NCI-H2107 treated with DMSO at 0.1 percent for 48 hours (cell line): ENCODE results near the gene DDI2.
"Not testable (repeated sequence)": the region's sequence is repeated elsewhere in the genome, so short reads cannot be mapped to it uniquely, and the experiment has no call there.

Experiments used
- DNase-seq: peaks from one replicate; lab custom pipeline; 2025; ENCODE audit not compliant: unreplicated experiment; lab: John Stamatoyannopoulos, UW

Gene DDI2

DNA sequence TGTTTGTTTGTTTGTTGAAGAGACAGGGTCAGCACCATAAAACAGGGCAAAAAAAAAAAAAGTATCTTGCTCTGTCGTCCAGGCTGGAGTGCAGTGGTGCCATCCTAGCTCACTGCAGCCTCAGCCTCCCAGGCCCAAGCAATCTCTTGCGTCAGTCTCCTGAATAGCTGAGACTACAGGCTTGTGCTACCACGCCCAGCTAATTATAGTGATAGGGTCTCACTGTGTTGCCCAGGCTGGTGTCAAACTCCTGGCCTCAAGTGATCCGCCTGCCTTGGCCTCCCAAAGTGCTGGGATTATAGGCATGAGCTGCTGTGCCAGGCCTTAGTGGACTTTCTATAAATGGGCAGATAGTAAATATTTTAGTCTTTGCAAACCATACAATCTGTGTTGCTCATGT lies 19.2 kb downstream of the DDI2 start:
- DNase-seq: no peak

GRCh38 chr1:15637826-15638225 lies 20.6 kb downstream of the DDI2 start:
- no peak for DNase-seq

- DNase-seq: no peak
These were observed 22.0 kb downstream of the DDI2 start for GRCh38 chr1:15639262-15639661.

DNA sequence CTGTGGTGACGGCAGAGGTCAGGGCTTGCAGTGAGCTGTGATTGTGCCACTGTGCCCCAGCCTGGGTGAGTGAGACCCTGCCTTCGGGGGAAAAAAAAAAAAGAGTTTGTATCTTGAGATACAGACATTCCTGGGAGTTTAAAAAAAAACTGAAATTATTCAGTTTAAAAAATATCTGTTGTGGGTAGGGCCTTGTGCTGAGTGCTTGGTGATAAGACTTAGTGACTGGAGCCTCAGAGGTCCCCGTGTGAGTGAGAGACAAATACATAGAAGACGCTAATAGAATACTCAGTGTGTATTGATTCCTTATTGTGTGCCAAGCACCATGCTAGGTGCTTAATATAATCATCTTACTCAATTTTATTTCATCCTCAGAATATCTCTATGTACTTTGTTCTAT lies 22.7 kb downstream of the DDI2 start:
- no peak for DNase-seq

- DNase-seq: no peak
These were observed 23.4 kb downstream of the DDI2 start for GRCh38 chr1:15640667-15641066.

- DNase-seq: no peak
These were observed 32.7 kb downstream of the DDI2 start for GRCh38 chr1:15649937-15650336.

GRCh38 chr1:15650433-15650832 lies 33.2 kb downstream of the DDI2 start:
- no peak for DNase-seq

DNA sequence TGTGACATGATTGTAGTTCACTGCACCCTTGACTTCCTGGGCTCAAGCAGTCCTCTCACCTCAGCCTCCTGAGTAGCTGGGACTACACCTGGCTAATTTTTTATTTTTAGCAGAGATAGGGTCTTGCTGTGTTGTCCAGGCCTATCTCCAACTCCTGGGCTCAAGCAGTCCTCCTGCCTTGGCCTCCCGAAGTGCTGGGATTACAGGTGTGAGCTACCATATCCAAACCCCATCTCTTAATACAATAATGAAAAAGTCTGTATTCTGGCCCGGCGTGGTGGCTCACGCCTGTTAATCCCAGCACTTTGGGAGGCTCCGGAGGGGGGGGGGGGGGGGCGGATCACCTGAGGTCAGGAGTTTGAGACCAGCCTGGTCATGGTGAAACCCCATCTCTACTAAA lies 34.9 kb downstream of the DDI2 start:
- DNase-seq: not testable (repeated sequence)

GRCh38 chr1:15654091-15654690 lies 36.9 kb downstream of the DDI2 start:
- no peak for DNase-seq

GRCh38 chr1:15656464-15656863 lies 39.2 kb downstream of the DDI2 start:
- no peak for DNase-seq

- DNase-seq: no peak
These were observed 39.8 kb downstream of the DDI2 start for GRCh38 chr1:15657021-15657420.

GRCh38 chr1:15660151-15660550 lies 42.9 kb downstream of the DDI2 start:
- DNase-seq: no peak

- DNase-seq: no peak
These were observed 45.2 kb downstream of the DDI2 start for GRCh38 chr1:15662477-15662876.

- no peak for DNase-seq
These were observed 46.7 kb downstream of the DDI2 start for GRCh38 chr1:15663925-15664324.

DNA sequence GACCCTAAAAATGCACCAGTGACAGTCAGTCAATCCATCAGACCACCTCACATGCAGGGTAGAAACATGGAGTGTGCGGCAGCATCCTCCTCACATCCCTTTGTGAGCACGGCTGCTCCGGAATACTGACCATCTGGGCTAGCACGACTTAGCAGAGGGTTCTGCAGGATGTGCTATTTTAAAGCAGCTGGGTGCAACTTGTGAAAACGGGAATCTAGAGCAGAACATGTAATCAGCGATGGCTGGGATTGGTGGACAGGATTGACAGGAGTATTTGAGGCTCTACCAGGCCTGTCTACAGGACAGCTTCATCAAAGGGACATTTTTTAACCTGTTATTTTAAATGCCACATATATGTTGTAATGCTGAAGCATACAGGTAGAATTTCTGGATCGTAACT lies 50.1 kb downstream of the DDI2 start:
- DNase-seq: no peak

DNA sequence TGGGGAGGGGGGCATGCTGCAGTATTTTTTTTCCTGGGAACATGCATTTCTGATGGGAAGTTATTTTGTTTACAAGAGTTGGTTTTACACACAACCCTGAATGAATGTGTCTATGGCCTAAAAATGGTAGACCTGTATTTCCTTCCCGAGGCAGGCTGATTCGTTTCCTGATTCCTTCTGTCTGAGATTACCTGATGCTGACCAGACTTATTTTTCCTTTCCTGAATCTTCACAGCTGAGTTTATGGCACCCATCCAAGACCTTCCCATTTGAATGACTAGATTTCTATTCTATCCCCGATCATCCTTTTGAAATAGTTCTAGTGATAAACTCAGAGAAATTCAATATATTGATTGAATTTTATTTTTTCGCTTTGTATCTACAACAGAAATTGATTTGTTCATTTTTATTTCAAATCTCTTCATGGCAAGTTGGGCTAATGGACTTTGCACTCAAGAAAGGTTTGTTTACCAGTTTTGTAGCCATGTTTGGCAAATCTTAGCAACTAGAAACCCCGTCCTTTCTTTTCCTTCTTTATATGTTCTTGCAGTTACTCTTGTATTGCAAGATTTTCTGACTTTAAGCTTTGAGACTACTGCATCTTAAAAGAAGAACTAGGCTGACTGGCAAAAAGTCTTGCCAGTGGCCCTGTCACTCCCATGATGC lies 51.0 kb downstream of the DDI2 start:
- no peak for DNase-seq

- DNase-seq: no peak
These were observed 51.8 kb downstream of the DDI2 start for GRCh38 chr1:15669074-15669473.

GRCh38 chr1:15669864-15670263 lies 52.6 kb downstream of the DDI2 start:
- DNase-seq: no peak

GRCh38 chr1:15671430-15671829 lies 54.2 kb downstream of the DDI2 start:
- no peak for DNase-seq

DNA sequence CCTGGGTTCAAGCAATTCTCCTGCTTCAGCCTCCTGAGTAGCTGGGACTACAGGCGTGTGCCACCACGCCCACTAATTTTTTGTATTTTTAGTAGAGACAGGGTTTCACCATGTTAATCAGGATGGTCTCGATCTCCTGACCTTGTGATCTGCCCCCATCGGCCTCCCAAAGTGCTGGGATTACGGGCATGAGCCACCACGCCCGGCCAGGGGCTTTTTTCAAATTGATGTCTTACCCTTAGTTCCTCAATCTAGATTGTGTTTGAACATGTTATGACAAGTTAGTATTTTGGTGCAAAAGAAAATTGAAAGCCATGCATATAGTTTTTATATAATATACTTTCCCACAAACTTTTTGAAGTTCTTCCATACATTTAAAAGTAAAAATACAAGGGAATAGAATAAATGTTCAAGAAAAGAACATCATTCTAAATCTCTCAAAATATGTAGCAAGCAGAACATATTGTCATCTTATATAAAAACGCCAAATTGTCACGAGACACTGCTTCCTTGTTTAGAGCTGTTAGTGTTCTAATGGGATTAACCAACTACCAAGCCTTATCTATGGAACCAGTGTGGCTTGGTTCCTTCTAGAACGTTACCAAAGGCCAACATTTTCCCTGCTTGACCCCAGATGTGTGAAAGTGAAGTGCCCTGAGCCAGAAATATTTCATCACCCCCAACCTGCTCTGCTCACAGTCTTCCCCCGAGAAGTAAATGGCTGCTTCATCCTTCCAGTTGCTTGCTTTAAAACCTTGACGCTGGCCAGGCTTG lies 57.3 kb downstream of the DDI2 start:
- no peak for DNase-seq

- DNase-seq: no peak
These were observed 58.8 kb downstream of the DDI2 start for GRCh38 chr1:15676010-15676409.
